K562 (cell line): ENCODE measurements around the gene BRICD5. TPM values are rescaled to one million over a fixed set of nuclear protein-coding genes. Genes with fewer than 3 reads are reported as not detected.
A peak's percentile ranks its signal among the peaks of the same experiment; 100 is the strongest.

ENCODE experiments used
- ATAC-seq: fragments of 200-7000 bp; cut with Tn5 transposase; 3 replicates; pipeline ENCODE4 v1.9.1; 2020; ENCODE audit warnings: moderate library complexity
- BruUV-seq: library from RNA; stranded (reverse); fragments of 400-500 nt; replicated peaks from 2 replicates; lab custom pipeline; 2021; lab: Mats Ljungman, UMichigan
- CTCF ChIA-PET: fragments of 300-600 bp; formaldehyde crosslinking; extraction: SDS; loops from one replicate; lab custom pipeline; 2021; ENCODE audit warnings: low intra/inter-chr PET ratio; lab: Yijun Ruan, JAX
- POLR2A ChIA-PET: fragments of 300-600, 350-650 bp; sonication (Branson Sonifier 250); formaldehyde crosslinking; extraction: SDS; loops from one replicate; lab custom pipeline; 2021; ENCODE audit warnings: antibody characterized with exemption, inconsistent platforms; lab: Yijun Ruan, JAX
- DNase-seq, 4 experiments: peaks; one replicate each; pipeline versions ENCODE4 v3.0.0 to v3.0.0-alpha.2; 2011 to 2018; ENCODE audit warnings: low spot score in 3 of 4, mixed read lengths in 3 of 4; ENCODE audit errors: extremely low read depth in 1 of 4
- FAIRE-seq: peaks from 2 replicates; lab custom pipeline; 2011; peaks lifted over from hg19 to GRCh38; lab: Jason Lieb, UNC
- H2AFZ ChIP-seq: 2 replicates; pipeline ENCODE4 v1.6.0; 2011; ENCODE audit warnings: low read depth, low read length, control low read depth, inconsistent platforms
- H3K27ac ChIP-seq: fragments of 200-600 bp; 3 replicates; pipeline ENCODE4 v1.8.0; 2011; ENCODE audit warnings: low read depth, mild to moderate bottlenecking, control low read depth, inconsistent platforms, low read length, moderate library complexity, mixed read lengths; ENCODE audit errors: extremely low read depth
- H3K27me3 ChIP-seq, 2 experiments: fragments of 300-600 bp in 1 of 2; 2 replicates in 1 of 2; 3 replicates in 1 of 2; pipeline versions ENCODE4 v1.6.0 to v1.8.0; 2011; ENCODE audit warnings: inconsistent platforms in 2 of 2, low read length in 2 of 2, mild to moderate bottlenecking in 1 of 2, mixed read lengths in 1 of 2, moderate library complexity in 1 of 2; ENCODE audit not compliant: control insufficient read depth in 2 of 2, insufficient read depth in 2 of 2
- H3K36me3 ChIP-seq: fragments of 300-600 bp; 3 replicates; pipeline ENCODE4 v1.8.0; 2011; ENCODE audit warnings: mild to moderate bottlenecking, low read length, inconsistent platforms; ENCODE audit not compliant: control insufficient read depth, insufficient read depth
- H3K4me1 ChIP-seq, 2 experiments: fragments of 200-600 bp in 1 of 2; replicated peaks in 1 of 2; 2 replicates in 1 of 2; 3 replicates in 1 of 2; pipeline versions ENCODE4 v1.5.1 to v1.8.0; 2011; ENCODE audit warnings: inconsistent platforms in 2 of 2, low read length in 2 of 2, mild to moderate bottlenecking in 1 of 2, mixed read lengths in 1 of 2, moderate library complexity in 1 of 2; ENCODE audit not compliant: control insufficient read depth in 2 of 2, insufficient read depth in 2 of 2
- H3K4me2 ChIP-seq: 2 replicates; pipeline ENCODE4 v1.6.1; 2011; ENCODE audit warnings: low read length, control low read depth, inconsistent platforms, mixed read lengths; ENCODE audit not compliant: insufficient read depth
- H3K4me3 ChIP-seq: fragments of 200-600 bp; sonication (generic), shearing (Covaris generic); 2 replicates; pipeline ENCODE4 v1.5.1; 2016; ENCODE audit warnings: control low read depth, inconsistent platforms
- H3K79me2 ChIP-seq: fragments of 200-600 bp; 3 replicates; pipeline ENCODE4 v1.8.0; 2011; ENCODE audit warnings: low read length, inconsistent platforms; ENCODE audit not compliant: control insufficient read depth, insufficient read depth
- H3K9ac ChIP-seq, 2 experiments: 2 replicates each; pipeline versions ENCODE4 v1.6.0 to v1.6.1; 2011; ENCODE audit warnings: low read depth in 2 of 2, low read length in 2 of 2, control low read depth in 1 of 2, inconsistent platforms in 1 of 2, mild to moderate bottlenecking in 1 of 2, mixed read lengths in 1 of 2; ENCODE audit not compliant: insufficient read depth in 1 of 2
- H3K9me1 ChIP-seq: one replicate; pipeline ENCODE4 v1.6.0; 2011; ENCODE audit warnings: inconsistent platforms, mild to moderate bottlenecking, low read length, moderate library complexity; ENCODE audit not compliant: control insufficient read depth, insufficient read depth
- H3K9me3 ChIP-seq: replicated peaks from 2 replicates; pipeline ENCODE4 v1.5.1; 2011; ENCODE audit warnings: low read depth, low read length, inconsistent platforms; ENCODE audit not compliant: control insufficient read depth, insufficient read depth
- H4K20me1 ChIP-seq: replicated peaks from 2 replicates; pipeline ENCODE4 v1.6.1; 2011; ENCODE audit warnings: low read length, inconsistent platforms, mixed read lengths; ENCODE audit not compliant: control insufficient read depth, insufficient read depth
- CTCF ChIP-seq, 3 experiments: IDR thresholded peaks in 2 of 3; conservative IDR thresholded peaks in 1 of 3; 2 replicates each; pipeline ENCODE4 v1.5.1; 2011 to 2012; ENCODE audit warnings: low read length in 3 of 3, mild to moderate bottlenecking in 3 of 3, control low read depth in 2 of 3, improper control_type of control experiment in 1 of 3, inconsistent platforms in 1 of 3, low read depth in 1 of 3, mixed read lengths in 1 of 3, moderate library complexity in 1 of 3; ENCODE audit not compliant: insufficient read depth in 2 of 3
- EGR1 ChIP-seq: fragments of 450-650 bp; conservative IDR thresholded peaks from 2 replicates; pipeline ENCODE4 v1.6.1; 2017; ENCODE audit warnings: mild to moderate bottlenecking
- ILK ChIP-seq: fragments of 450-650 bp; IDR thresholded peaks from 2 replicates; pipeline ENCODE4 v1.6.1; 2016; ENCODE audit warnings: missing genetic modification characterization, low read depth, mild to moderate bottlenecking, missing compliant biosample characterization, moderate library complexity, borderline replicate concordance
- TBP ChIP-seq: optimal IDR thresholded peaks from 2 replicates; pipeline ENCODE3; 2011; ENCODE audit warnings: low read depth, low read length, improper control_type of control experiment
- THRAP3 ChIP-seq: fragments of 450-650 bp; IDR thresholded peaks from 2 replicates; pipeline ENCODE4 v1.6.1; 2016; ENCODE audit warnings: mild to moderate bottlenecking, inconsistent platforms, borderline replicate concordance
- ZFX ChIP-seq: sonication (generic); formaldehyde crosslinking; IDR thresholded peaks from 2 replicates; pipeline ENCODE4 v1.8.0; 2022; ENCODE audit warnings: mild to moderate bottlenecking, missing genetic modification reagents, moderate library complexity
- ZKSCAN8 ChIP-seq: fragments of 200-800 bp; sonication (Bioruptor generic); IDR thresholded peaks from 2 replicates; pipeline ENCODE4 v1.6.1; 2016; ENCODE audit warnings: missing genetic modification characterization, missing compliant biosample characterization
- ZNF232 ChIP-seq: sonication (generic); formaldehyde crosslinking; IDR thresholded peaks from 2 replicates; pipeline ENCODE4 v1.8.0; 2022; ENCODE audit warnings: mild to moderate bottlenecking, missing genetic modification reagents
- ZNF311 ChIP-seq: fragments of 250-450 bp; sonication (Bioruptor Pico); IDR thresholded peaks from 2 replicates; pipeline ENCODE4 v1.4.0; 2020; ENCODE audit warnings: mild to moderate bottlenecking, moderate library complexity
- WGBS: fragments of 100-300 bp; shearing (Covaris generic); methylation state at CpG from one replicate; pipeline ENCODE4 v1.1.6; 2016; ENCODE audit warnings: low coverage, mixed read lengths; ENCODE audit not compliant: insufficient coverage; ENCODE audit errors: missing lambda C conversion rate; 5-methylcytosine and 5-hydroxymethylcytosine counted together
- in situ Hi-C: fragments of 300-500 bp; cut with MboI; formaldehyde crosslinking; loops from 4 replicates; pipeline ENCODE4 v1.15.0; 2018; ENCODE audit warnings: inconsistent platforms, mixed read lengths
- intact Hi-C: fragments of 100-400 bp; cut with micrococcal nuclease; formaldehyde crosslinking; loops from 2 replicates; pipeline ENCODE4 v1.14.2; 2022
- polyA plus RNA-seq, 8 experiments: library from polyadenylated mRNA; depleted of rRNA in 4 of 8; stranded (reverse) in 5 of 8; unstranded in 3 of 8; fragments of >200 nt; fragmentation: Nextera tagmentation in 2 of 8; fragmentation: Illumina TruSeq in 1 of 8; extraction: Ambion mirVana in 2 of 8; extraction: Trizol in 1 of 8; gene quantifications; 2 replicates each; pipeline versions ENCODE4 v1.2.1 to v1.2.3, GENCODE V29; 2011 to 2014; ENCODE audit warnings: inconsistent platforms in 1 of 8, missing spikeins in 1 of 8
- total RNA-seq, 7 experiments: library from RNA; depleted of rRNA in 6 of 7; stranded (reverse); fragments of >200 nt in 6 of 7; fragmentation: Illumina TruSeq in 2 of 7; extraction: Trizol in 2 of 7; gene quantifications; 2 replicates each; pipeline versions ENCODE4 v1.2.1 to v1.2.3, GENCODE V29; 2011 to 2021; ENCODE audit warnings: low replicate concordance in 1 of 7

The BRICD5 gene
- total and polyA plus RNA-seq, 9 of the 15 experiments (the other 6 are each of a cell fraction or from before 2014, with no cell fraction given): 0.24 to 15.1 (median 2.4) TPM; not detected in 1

GRCh38 chr16:2229632-2230250 lies 19.1 kb upstream of the BRICD5 start:
- Histone ChIP-seq H3K9me1 (no peaks in the 10 kb centered on the region), H4K20me1 (peaks cover 9% of the 10 kb centered on the region), H3K4me3 (no peak overlapping the region), H2AFZ (no peak overlapping the region), H3K4me2 (no peak overlapping the region), H3K27me3 (no peaks in the 10 kb centered on the region), H3K4me1 (peaks cover 6 to 61% of the 10 kb centered on the region in 2 experiments; a peak in 3 of 5 replicates), H3K9ac (peak overlapping the region in 1 of 2 experiments; percentile 45; a peak in 2 of 4 replicates), H3K79me2 (peaks cover 39% of the 10 kb centered on the region), H3K27ac (no peak overlapping the region), H3K9me3 (no peaks in the 10 kb centered on the region), H3K36me3 (peaks cover 95% of the 10 kb centered on the region; the same call in 2 of the 3 replicates)
- FAIRE-seq (no peak), ATAC-seq (no peak), DNase-seq (no peak)
- intact Hi-C loops: no loop called here
- ChIA-PET POLR2A (interaction anchor here (0.7 to 1.4 kb wide), 3 partner anchors 22 to 271 kb away, joined by 3 read pairs; partner anchors contain the start of gene ECI1), CTCF (no interaction called here)
- in situ Hi-C loops: no loop called here
- no TSS peak for BruUV-seq
- no peak for TF ChIP-seq TBP
- no peak for TF ChIP-seq ZNF232 (CRISPR knock-in tag)
- TF ChIP-seq ZKSCAN8 (CRISPR knock-in tag): no peak
- no peak for TF ChIP-seq ZFX
- no peak for TF ChIP-seq ZNF311 (CRISPR knock-in tag)
- TF ChIP-seq CTCF (IDR thresholded peaks at IDR 0.05 in 2 of 3, conservative IDR thresholded peaks at IDR 0.05 in 1 of 3; ENCODE audit: insufficient read depth in 2 of 3, low read depth in 1 of 3, low read length in 3 of 3): 0 out of 6 replicates have a peak, but pooled peaks of 1 of the 3 experiments have one; percentile 2
- TF ChIP-seq THRAP3: no peak
- TF ChIP-seq ILK (tag): no peak
- TF ChIP-seq EGR1: no peak
- 96% methylated on average over 22 of the region's 23 CpGs for WGBS
